Urinary bladder (tissue), 4 donors: ENCODE data around the gene EGR1. TPM values are rescaled to one million over a fixed set of nuclear protein-coding genes. Genes with fewer than 3 reads are reported as not detected.

ENCODE experiments used
- DNase-seq: peaks from one replicate; pipeline ENCODE4 v3.0.0-alpha.2; 2015; ENCODE audit errors: extremely low spot score
- H3K27ac ChIP-seq: one replicate; pipeline ENCODE4 v1.5.1; 2013; ENCODE audit warnings: low read depth, mild to moderate bottlenecking, moderate library complexity
- H3K36me3 ChIP-seq: one replicate; pipeline ENCODE4 v1.6.1; 2013; ENCODE audit warnings: mild to moderate bottlenecking, moderate library complexity; ENCODE audit not compliant: insufficient read depth
- H3K4me1 ChIP-seq: one replicate; pipeline ENCODE4 v1.6.1; 2013; ENCODE audit warnings: mild to moderate bottlenecking, moderate library complexity; ENCODE audit not compliant: insufficient read depth
- H3K4me3 ChIP-seq: one replicate; pipeline ENCODE4 v1.5.1; 2013; ENCODE audit warnings: low read depth, low read length
- WGBS: extraction: QIAGEN DNeasy Blood & Tissue Kit; methylation state at CpG from one replicate; pipeline ENCODE4 v1.1.7; 2013; 5-methylcytosine and 5-hydroxymethylcytosine counted together
- polyA plus RNA-seq: library from polyadenylated mRNA; stranded (reverse); fragments of 200-250 nt; gene quantifications from one replicate; pipeline ENCODE4 v1.2.3, GENCODE V29; 2013
- total RNA-seq: library from RNA; depleted of rRNA; stranded (reverse); fragments of >200 nt; gene quantifications from one replicate; pipeline ENCODE4 v1.2.3, GENCODE V29; 2014
- donor health status: healthy with polysubstance abuse.
- donor health status: healthy.

Gene EGR1
- total and polyA plus RNA-seq, 2 donors: 12.8 to 438 TPM

DNA sequence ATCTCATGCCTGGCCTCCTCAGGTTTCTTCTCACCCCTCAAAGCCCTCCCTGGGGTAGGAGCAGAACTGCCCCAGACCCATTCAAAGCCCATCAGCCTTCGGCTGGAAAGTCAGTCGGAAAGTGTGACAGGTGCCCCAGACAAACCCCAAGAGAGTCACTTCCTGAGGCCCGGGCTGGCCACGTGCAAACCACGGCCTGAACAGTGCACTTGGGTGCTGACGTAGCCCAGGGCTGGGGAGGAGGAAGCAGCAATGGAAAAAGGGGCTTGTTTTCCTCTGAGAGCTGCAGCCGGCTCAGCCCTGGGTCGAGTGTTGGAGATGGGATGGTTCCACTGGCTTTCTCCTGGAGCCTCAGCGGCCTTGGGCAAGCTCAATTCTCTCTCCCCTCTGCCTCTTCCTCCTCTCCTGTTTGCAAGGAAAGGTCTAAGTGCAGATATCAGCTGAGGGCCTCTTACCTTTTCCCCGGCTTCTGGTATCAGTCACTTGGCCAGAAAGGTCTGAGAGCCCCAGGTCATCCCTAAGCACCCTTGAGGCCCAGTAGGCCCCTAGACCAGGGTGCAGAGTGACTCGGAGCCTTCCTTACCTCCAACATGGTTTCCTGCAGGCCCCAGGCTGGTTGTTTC, 5.9 kb upstream of the EGR1 start:
- no peaks in the 10 kb centered on the region for H3K4me1 ChIP-seq
- H3K36me3 ChIP-seq: no peaks in the 10 kb centered on the region
- 85% methylated on average over 11 of the region's 11 CpGs for WGBS
- no peak overlapping the region for H3K27ac ChIP-seq
- DNase-seq: no peak
- H3K4me3 ChIP-seq: no peak overlapping the region

DNA sequence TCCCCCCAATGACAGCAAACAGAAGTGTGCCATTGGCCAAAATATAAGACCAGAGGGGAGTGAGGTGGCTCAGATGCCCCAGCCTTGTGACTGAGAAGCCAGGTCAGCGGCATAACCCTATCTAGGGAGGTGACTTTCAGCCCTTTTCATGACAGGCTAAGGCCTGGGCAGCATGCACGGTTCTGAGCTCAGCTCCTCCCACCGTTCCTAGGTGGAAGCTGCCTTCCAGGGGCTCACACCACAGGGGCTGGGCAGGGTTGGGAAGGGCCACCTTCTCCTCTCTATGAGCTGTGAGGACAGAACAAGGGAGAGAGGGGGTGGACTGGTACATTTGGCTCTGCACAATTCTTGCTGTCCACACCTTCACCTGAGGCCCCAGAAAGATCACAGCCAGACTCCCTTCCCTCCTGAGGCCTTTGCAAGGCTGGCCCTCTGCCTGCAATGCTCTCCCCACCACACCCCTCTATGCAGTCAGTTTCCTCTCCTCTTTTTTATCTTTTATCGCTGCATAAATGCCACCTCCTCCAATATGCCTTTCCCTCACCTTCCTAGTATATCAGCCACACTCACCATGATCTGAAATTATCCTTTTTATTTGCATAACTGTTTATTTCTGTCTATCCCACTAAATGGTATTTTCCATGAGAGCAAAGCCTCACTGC, 5.1 kb upstream of the EGR1 start:
- H3K27ac ChIP-seq: no peak overlapping the region
- 73% methylated on average over 4 of the region's 4 CpGs for WGBS
- H3K4me3 ChIP-seq: no peak overlapping the region
- H3K36me3 ChIP-seq: no peaks in the 10 kb centered on the region
- DNase-seq: no peak
- no peaks in the 10 kb centered on the region for H3K4me1 ChIP-seq

DNA sequence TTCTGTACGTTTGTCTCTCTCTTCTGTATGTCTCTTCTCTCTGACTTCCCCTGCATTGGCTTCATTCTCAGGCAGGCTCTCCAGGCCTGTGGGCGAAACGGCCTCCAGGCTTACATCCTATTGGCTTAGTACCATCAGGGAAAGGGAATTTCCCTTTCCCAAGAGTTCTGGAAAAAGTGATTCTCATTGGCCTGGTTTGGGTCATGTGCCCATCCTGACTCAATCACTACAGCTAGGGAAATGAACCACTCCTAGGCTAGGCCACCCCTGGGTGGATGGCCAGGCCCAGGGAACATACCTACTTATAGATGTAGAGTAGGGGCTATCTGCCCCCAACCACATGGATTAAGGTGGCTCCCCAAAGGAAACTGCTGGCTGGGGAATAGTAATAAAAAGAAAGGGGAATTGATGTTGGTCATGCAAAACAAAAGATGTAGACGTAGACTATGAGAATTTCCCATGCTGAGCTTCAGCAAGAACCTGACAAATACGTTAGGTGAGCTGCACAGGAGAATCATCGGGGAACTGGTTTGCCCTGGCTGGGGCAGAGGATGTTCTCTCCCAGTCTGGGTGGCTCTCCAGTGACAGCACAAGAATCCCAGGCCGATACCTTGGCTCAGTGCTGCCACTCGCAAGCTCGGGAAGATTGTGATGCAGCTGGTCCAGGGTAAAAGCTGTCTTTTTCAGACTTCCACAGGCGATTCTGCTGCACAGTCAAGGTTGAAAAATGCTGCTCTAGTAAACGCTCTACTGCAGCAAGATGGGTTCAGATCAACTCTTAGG, 3.7 kb upstream of the EGR1 start:
- Histone ChIP-seq H3K4me1 (no peaks in the 10 kb centered on the region), H3K4me3 (no peak overlapping the region), H3K27ac (no peak overlapping the region), H3K36me3 (no peaks in the 10 kb centered on the region)
- DNase-seq: no peak
- 68% methylated on average over 11 of the region's 11 CpGs for WGBS

DNA sequence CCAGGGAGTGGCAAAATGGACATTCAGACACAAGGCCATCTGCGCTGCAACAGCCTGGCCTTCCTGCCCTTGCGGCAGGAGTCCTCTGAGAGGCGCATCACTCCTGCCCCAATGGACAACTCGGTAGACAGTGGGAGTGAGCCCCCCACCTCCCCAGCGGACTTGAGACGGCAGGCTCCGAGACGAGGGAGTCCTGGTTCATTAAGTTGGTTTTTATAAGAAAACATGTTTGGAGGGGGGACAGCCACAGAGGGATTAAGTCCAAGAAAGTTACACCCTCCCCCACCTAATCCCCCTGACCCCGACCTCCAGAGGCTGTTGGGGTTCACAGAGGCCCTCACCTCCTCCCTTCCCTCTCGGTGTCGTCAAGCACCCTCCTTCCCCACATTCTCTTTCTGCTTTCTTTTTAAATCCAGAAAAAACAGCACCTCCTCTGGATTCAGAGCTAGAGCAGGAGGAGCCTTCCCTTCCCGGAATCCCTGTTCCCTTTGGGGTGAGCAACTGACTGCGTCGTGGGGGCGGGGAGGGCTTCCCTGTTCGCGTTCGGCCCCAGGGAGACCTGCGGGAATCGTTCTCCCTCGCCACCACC, 1.8 kb upstream of the EGR1 start:
- H3K27ac ChIP-seq: peak overlapping the region; percentile 96
- peak overlapping the region; percentile 46 for H3K4me3 ChIP-seq
- H3K36me3 ChIP-seq: no peaks in the 10 kb centered on the region
- H3K4me1 ChIP-seq: peaks cover 2% of the 10 kb centered on the region
- WGBS: 13% methylated on average over 21 of the region's 21 CpGs
- DNase-seq: no peak

DNA sequence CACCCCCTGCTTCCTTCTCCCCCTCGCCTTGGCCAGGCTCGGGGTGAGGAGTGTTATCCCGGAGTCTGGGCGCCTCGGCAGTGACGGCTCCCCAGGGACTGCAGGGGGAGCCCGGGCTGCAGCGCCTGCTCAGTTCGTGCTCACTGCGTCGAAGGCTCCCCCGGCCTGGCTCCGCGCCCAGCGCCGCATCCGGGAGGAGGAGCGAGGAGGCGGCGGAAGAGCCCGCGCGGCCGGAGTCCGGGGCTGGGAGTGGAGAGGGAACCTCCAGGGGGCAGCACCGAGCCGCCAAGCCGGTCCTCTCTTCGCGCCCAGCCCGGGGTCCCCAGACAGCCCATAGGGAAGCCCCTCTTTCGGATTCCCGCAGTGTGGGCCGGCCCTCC, 1.3 kb upstream of the EGR1 start:
- peak overlapping the region; percentile 96 for H3K27ac ChIP-seq
- under 1% methylated on average over 34 of the region's 34 CpGs for WGBS
- peaks cover 2% of the 10 kb centered on the region for H3K4me1 ChIP-seq
- peak; percentile 87 for DNase-seq
- no peaks in the 10 kb centered on the region for H3K36me3 ChIP-seq
- peak overlapping the region; percentile 46 for H3K4me3 ChIP-seq

DNA sequence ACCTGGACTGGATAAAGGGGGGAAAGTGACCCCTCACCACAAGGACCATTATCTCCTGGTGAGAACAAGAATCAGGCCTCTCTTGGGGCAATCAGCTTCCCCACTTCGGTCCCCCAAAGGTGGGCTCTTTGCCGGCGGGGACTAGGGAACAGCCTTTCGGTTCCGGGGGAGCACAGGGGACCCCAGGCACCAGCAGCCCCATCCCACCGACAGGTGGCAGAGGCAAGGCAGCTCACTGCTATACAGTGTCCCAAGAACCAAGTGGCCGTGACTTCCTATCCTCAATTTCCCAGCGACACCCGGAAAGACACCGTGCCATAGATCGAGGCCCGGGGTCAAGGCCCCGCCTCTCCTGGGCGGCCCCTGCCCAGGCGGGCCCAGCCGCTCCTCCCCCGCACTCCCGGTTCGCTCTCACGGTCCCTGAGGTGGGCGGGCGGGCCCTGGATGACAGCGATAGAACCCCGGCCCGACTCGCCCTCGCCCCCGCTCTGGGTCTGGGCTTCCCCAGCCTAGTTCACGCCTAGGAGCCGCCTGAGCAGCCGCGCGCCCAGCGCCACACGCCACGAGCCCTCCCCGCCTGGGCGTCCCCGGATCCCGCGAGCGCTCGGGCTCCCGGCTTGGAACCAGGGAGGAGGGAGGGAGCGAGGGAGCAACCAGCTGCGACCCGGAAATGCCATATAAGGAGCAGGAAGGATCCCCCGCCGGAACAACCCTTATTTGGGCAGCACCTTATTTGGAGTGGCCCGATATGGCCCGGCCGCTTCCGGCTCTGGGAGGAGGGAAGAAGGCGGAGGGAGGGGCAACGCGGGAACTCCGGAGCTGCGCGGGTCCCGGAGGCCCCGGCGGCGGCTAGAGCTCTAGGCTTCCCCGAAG, 655 bp upstream of the EGR1 start:
- no peaks in the 10 kb centered on the region for H3K36me3 ChIP-seq
- H3K27ac ChIP-seq: peak overlapping the region; percentile 91
- peak; percentile 98 for DNase-seq
- peak overlapping the region; percentile 46 for H3K4me3 ChIP-seq
- peaks cover 2% of the 10 kb centered on the region for H3K4me1 ChIP-seq
- under 1% methylated on average over 64 of the region's 64 CpGs for WGBS

DNA sequence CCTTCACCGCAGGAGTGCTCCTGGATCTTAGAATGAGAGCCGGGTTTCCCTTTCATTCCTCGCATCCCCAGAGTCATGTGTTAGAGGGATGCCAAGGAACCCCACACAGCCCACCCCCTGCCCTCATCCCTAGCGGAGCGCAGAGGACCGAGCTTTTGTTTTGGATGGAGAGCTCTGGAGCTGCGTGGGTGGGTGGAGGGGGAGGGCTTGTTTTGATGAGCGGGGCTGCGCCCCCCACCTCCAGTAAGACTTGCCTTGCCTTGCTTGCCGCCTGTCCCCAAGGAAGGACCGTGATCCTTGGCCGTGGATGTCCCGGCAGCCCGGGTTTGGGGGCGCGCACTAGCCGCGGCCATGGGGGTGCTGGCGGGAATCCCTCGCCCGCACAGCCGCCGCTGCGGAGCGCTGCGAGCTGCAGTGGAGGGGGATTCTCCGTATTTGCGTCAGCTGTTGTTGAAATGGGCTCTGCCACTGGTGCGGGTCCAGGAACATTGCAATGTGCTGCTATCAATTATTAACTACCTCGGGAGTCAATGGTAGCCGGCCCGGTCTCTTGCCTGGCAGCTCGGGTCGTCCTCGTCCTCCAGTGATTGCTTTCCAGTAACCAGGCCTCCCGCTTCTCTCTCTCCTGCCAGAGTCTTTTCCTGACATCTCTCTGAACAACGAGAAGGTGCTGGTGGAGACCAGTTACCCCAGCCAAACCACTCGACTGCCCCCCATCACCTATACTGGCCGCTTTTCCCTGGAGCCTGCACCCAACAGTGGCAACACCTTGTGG, 1.0 kb downstream of the EGR1 start:
- H3K27ac ChIP-seq: no peak overlapping the region
- peaks cover 2% of the 10 kb centered on the region for H3K4me1 ChIP-seq
- DNase-seq: no peak
- no peaks in the 10 kb centered on the region for H3K36me3 ChIP-seq
- WGBS: 15% methylated on average over 39 of the region's 39 CpGs
- H3K4me3 ChIP-seq: peak overlapping the region; percentile 46

DNA sequence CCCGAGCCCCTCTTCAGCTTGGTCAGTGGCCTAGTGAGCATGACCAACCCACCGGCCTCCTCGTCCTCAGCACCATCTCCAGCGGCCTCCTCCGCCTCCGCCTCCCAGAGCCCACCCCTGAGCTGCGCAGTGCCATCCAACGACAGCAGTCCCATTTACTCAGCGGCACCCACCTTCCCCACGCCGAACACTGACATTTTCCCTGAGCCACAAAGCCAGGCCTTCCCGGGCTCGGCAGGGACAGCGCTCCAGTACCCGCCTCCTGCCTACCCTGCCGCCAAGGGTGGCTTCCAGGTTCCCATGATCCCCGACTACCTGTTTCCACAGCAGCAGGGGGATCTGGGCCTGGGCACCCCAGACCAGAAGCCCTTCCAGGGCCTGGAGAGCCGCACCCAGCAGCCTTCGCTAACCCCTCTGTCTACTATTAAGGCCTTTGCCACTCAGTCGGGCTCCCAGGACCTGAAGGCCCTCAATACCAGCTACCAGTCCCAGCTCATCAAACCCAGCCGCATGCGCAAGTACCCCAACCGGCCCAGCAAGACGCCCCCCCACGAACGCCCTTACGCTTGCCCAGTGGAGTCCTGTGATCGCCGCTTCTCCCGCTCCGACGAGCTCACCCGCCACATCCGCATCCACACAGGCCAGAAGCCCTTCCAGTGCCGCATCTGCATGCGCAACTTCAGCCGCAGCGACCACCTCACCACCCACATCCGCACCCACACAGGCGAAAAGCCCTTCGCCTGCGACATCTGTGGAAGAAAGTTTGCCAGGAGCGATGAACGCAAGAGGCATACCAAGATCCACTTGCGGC, 1.8 kb downstream of the EGR1 start:
- Histone ChIP-seq H3K4me3 (no peak overlapping the region), H3K27ac (no peak overlapping the region), H3K4me1 (peaks cover 2% of the 10 kb centered on the region), H3K36me3 (no peaks in the 10 kb centered on the region)
- no peak for DNase-seq
- 94% methylated on average over 45 of the region's 45 CpGs for WGBS

DNA sequence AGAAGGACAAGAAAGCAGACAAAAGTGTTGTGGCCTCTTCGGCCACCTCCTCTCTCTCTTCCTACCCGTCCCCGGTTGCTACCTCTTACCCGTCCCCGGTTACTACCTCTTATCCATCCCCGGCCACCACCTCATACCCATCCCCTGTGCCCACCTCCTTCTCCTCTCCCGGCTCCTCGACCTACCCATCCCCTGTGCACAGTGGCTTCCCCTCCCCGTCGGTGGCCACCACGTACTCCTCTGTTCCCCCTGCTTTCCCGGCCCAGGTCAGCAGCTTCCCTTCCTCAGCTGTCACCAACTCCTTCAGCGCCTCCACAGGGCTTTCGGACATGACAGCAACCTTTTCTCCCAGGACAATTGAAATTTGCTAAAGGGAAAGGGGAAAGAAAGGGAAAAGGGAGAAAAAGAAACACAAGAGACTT, 2.4 kb downstream of the EGR1 start:
- Histone ChIP-seq H3K4me1 (peaks cover 4% of the 10 kb centered on the region), H3K4me3 (no peak overlapping the region), H3K27ac (no peak overlapping the region), H3K36me3 (no peaks in the 10 kb centered on the region)
- DNase-seq: no peak
- WGBS: 88% methylated on average over 14 of the region's 14 CpGs

DNA sequence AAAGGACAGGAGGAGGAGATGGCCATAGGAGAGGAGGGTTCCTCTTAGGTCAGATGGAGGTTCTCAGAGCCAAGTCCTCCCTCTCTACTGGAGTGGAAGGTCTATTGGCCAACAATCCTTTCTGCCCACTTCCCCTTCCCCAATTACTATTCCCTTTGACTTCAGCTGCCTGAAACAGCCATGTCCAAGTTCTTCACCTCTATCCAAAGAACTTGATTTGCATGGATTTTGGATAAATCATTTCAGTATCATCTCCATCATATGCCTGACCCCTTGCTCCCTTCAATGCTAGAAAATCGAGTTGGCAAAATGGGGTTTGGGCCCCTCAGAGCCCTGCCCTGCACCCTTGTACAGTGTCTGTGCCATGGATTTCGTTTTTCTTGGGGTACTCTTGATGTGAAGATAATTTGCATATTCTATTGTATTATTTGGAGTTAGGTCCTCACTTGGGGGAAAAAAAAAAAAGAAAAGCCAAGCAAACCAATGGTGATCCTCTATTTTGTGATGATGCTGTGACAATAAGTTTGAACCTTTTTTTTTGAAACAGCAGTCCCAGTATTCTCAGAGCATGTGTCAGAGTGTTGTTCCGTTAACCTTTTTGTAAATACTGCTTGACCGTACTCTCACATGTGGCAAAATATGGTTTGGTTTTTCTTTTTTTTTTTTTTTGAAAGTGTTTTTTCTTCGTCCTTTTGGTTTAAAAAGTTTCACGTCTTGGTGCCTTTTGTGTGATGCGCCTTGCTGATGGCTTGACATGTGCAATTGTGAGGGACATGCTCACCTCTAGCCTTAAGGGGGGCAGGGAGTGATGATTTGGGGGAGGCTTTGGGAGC, 3.1 kb downstream of the EGR1 start:
- H3K4me3 ChIP-seq: no peak overlapping the region
- H3K4me1 ChIP-seq: peaks cover 4% of the 10 kb centered on the region
- no peak for DNase-seq
- no peaks in the 10 kb centered on the region for H3K36me3 ChIP-seq
- WGBS: 91% methylated on average over 7 of the region's 7 CpGs
- no peak overlapping the region for H3K27ac ChIP-seq

DNA sequence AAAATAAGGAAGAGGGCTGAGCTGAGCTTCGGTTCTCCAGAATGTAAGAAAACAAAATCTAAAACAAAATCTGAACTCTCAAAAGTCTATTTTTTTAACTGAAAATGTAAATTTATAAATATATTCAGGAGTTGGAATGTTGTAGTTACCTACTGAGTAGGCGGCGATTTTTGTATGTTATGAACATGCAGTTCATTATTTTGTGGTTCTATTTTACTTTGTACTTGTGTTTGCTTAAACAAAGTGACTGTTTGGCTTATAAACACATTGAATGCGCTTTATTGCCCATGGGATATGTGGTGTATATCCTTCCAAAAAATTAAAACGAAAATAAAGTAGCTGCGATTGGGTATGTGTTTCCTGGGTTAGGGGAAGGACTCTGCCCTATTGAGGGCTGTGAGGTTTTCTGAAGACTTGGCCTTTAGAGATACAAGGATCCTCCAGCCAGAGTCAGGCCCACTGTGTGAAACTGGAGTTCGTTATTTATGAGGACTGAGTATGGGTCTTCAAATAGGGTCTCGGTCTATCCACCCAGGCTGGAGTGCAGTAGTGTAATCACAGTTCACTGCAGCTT, 3.8 kb downstream of the EGR1 start:
- no peak for DNase-seq
- peaks cover 4% of the 10 kb centered on the region for H3K4me1 ChIP-seq
- H3K27ac ChIP-seq: no peak overlapping the region
- no peaks in the 10 kb centered on the region for H3K36me3 ChIP-seq
- H3K4me3 ChIP-seq: no peak overlapping the region
- WGBS: 90% methylated on average over 8 of the region's 8 CpGs
